ENCODE results near the gene GTSE1.

GRCh38 chr22:46328797-46329196 is 32.1 kb downstream of the GTSE1 start:
- TF ChIP-seq, protein P1, sequence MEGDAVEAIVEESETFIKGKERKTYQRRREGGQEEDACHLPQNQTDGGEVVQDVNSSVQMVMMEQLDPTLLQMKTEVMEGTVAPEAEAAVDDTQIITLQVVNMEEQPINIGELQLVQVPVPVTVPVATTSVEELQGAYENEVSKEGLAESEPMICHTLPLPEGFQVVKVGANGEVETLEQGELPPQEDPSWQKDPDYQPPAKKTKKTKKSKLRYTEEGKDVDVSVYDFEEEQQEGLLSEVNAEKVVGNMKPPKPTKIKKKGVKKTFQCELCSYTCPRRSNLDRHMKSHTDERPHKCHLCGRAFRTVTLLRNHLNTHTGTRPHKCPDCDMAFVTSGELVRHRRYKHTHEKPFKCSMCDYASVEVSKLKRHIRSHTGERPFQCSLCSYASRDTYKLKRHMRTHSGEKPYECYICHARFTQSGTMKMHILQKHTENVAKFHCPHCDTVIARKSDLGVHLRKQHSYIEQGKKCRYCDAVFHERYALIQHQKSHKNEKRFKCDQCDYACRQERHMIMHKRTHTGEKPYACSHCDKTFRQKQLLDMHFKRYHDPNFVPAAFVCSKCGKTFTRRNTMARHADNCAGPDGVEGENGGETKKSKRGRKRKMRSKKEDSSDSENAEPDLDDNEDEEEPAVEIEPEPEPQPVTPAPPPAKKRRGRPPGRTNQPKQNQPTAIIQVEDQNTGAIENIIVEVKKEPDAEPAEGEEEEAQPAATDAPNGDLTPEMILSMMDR (IDR thresholded peaks at IDR 0.05; ENCODE audit: insufficient read depth, low read length, poor library complexity, severe bottlenecking) = no peak
- TF ChIP-seq EZH2phosphoT487 (conservative IDR thresholded peaks at IDR 0.05; ENCODE audit: low read length) = no peak

All from SU-DHL-6 (cell line).